ENCODE data around the gene ATG101. TPM values are rescaled to one million over a fixed set of nuclear protein-coding genes. Genes with fewer than 3 reads are reported as not detected.

Gene ATG101, protein sequence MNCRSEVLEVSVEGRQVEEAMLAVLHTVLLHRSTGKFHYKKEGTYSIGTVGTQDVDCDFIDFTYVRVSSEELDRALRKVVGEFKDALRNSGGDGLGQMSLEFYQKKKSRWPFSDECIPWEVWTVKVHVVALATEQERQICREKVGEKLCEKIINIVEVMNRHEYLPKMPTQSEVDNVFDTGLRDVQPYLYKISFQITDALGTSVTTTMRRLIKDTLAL
- 53.9 and 55.6 TPM in 2 replicates for polyA plus RNA-seq
- 32.5 and 40.2 TPM in 2 replicates for polyA minus RNA-seq

DNA sequence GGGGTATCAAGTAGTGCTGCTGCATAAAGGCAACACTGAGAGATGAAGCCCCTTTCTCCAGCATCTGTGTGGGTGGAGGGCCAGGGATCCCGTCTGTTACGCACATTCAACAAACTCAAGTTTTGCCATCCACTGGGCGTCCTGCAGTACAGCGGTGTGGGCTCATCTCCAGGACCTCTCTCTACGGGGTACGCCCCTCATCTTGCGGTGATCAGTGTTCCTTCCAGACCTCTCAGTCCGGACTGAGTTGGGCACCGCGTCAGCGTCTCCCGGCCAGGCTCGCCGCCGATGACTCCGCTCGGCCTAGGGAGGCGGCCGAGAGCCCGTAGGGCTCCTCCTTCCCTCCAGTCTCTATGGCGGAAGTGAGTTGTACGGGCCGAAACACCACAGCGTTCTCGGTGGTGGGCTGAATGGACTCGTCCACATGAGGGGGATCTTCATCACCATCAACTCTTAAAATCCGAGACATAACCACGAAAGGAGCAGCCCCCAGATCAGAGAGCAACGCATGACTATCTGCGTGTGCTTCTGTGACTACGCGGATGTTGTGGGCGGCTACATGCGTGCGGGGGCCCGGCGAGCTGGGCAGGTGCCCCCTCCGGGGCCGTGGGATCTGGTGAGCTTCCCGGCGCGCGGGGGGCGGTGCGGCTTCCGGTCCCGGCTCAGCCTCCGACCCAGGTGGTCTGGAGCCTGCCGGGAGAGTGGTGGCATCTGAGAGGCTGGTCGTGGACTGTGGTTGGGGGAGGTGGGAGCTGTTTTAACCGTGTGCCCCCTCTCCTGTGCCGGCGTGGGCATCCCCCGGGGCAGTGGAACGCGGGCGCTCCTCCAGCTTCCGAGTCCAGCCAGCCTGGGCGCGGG lies at the start of gene ATG101:
Gene ATG101 (plus strand): TSS at position 652 of the 858 bp plus-strand sequence. CDS start 3,673 bp downstream, outside the sequence.
- no peaks in the 10 kb centered on the region for H3K27me3 ChIP-seq (ENCODE audit: insufficient read depth, low read depth, low read length)
- H2AFZ ChIP-seq (ENCODE audit: low read depth, low read length) = peak within 1 kb of the TSS; percentile 67
- H3F3A ChIP-seq (ENCODE audit: insufficient read depth, low read length, poor library complexity, severe bottlenecking) = peaks cover 4% of the 10 kb centered on the region
- no peaks in the 10 kb centered on the region for H3K36me3 ChIP-seq (ENCODE audit: insufficient read depth, low read length)
- peak within 1 kb of the TSS; percentile 93 for H3K4me3 ChIP-seq (ENCODE audit: low read length)
- H3K9ac ChIP-seq (ENCODE audit: low read length) = peak within 1 kb of the TSS; percentile 80
- H3K9me2 ChIP-seq (ENCODE audit: insufficient read depth, low read length) = no peaks in the 10 kb centered on the region
- peaks cover 24% of the 10 kb centered on the region for H3K79me2 ChIP-seq (replicated peaks; ENCODE audit: insufficient read depth, low read length)
- TF ChIP-seq SMC3 (conservative IDR thresholded peaks at IDR 0.05; ENCODE audit: poor library complexity) = peak; percentile 51
- peak; percentile 80 for TF ChIP-seq EP300 (conservative IDR thresholded peaks at IDR 0.05; ENCODE audit: poor library complexity, severe bottlenecking)
- TF ChIP-seq, protein P1, sequence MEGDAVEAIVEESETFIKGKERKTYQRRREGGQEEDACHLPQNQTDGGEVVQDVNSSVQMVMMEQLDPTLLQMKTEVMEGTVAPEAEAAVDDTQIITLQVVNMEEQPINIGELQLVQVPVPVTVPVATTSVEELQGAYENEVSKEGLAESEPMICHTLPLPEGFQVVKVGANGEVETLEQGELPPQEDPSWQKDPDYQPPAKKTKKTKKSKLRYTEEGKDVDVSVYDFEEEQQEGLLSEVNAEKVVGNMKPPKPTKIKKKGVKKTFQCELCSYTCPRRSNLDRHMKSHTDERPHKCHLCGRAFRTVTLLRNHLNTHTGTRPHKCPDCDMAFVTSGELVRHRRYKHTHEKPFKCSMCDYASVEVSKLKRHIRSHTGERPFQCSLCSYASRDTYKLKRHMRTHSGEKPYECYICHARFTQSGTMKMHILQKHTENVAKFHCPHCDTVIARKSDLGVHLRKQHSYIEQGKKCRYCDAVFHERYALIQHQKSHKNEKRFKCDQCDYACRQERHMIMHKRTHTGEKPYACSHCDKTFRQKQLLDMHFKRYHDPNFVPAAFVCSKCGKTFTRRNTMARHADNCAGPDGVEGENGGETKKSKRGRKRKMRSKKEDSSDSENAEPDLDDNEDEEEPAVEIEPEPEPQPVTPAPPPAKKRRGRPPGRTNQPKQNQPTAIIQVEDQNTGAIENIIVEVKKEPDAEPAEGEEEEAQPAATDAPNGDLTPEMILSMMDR (IDR thresholded peaks at IDR 0.05; ENCODE audit: poor library complexity, severe bottlenecking) = peak; percentile 98
- peak; percentile 88 for TF ChIP-seq POLR2AphosphoS5 (IDR thresholded peaks at IDR 0.05)
- TF ChIP-seq MXI1 (conservative IDR thresholded peaks at IDR 0.05; ENCODE audit: poor library complexity, severe bottlenecking) = peak; percentile 91
- no peak for TF ChIP-seq EZH2 (IDR thresholded peaks at IDR 0.05; ENCODE audit: borderline replicate concordance, insufficient read depth, low read length, poor library complexity, severe bottlenecking)
- TF ChIP-seq, protein P2, sequence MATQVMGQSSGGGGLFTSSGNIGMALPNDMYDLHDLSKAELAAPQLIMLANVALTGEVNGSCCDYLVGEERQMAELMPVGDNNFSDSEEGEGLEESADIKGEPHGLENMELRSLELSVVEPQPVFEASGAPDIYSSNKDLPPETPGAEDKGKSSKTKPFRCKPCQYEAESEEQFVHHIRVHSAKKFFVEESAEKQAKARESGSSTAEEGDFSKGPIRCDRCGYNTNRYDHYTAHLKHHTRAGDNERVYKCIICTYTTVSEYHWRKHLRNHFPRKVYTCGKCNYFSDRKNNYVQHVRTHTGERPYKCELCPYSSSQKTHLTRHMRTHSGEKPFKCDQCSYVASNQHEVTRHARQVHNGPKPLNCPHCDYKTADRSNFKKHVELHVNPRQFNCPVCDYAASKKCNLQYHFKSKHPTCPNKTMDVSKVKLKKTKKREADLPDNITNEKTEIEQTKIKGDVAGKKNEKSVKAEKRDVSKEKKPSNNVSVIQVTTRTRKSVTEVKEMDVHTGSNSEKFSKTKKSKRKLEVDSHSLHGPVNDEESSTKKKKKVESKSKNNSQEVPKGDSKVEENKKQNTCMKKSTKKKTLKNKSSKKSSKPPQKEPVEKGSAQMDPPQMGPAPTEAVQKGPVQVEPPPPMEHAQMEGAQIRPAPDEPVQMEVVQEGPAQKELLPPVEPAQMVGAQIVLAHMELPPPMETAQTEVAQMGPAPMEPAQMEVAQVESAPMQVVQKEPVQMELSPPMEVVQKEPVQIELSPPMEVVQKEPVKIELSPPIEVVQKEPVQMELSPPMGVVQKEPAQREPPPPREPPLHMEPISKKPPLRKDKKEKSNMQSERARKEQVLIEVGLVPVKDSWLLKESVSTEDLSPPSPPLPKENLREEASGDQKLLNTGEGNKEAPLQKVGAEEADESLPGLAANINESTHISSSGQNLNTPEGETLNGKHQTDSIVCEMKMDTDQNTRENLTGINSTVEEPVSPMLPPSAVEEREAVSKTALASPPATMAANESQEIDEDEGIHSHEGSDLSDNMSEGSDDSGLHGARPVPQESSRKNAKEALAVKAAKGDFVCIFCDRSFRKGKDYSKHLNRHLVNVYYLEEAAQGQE (IDR thresholded peaks at IDR 0.05; ENCODE audit: borderline replicate concordance) = peak; percentile 19
- TF ChIP-seq RAD21 (conservative IDR thresholded peaks at IDR 0.05) = peak; percentile 21
- TF ChIP-seq TAF1 (IDR thresholded peaks at IDR 0.05; ENCODE audit: low read depth) = no peak
- no peaks in the 10 kb centered on the region for H3K9me3 ChIP-seq (ENCODE audit: low read length)
- peak within 1 kb of the TSS; percentile 79 for H3K27ac ChIP-seq (ENCODE audit: low read length)
- H3K4me2 ChIP-seq (ENCODE audit: low read length) = peak within 1 kb of the TSS; percentile 56
- no peaks in the 10 kb centered on the region for H4K20me1 ChIP-seq (ENCODE audit: insufficient read depth)

DNA sequence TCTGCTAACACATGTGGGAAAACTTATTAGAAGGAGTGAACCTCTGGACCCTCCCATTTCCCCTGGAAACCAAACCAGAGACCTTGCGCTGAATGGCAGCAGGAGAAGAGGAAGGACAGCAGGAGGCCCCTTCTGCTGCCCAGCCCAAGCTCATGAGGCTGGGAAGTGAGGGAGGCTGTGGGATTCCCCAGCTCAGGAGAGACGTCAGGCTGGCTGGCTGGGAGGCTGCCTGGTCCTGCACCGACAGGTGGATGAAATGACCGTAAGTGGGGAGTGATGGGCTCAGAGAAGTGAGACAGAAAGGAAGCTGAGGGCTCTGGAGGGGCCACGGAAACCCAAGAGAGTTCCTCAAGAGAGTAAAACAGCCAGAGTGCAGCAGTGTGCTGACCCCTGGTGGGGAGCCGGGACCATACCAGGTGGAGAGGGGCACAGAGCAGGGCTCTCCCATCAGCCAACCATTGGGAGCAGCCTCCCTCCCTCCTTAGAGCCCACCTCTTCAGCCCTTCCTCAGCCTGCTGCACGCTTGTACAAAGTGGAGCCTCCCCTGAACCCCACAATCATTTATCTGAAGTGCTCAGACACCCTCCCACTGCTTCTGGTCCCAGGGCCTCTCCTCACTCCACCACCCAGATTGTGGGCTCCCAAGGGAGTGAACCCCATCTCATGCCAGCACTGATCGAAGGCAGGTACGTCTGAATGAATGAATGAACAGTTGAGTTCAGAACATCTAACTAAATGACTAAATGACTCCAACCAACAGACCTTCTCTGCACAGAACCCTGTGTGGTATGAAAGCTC lies 49.0 kb upstream of the ATG101 start:
- Histone ChIP-seq H3K79me2 (replicated peaks; ENCODE audit: insufficient read depth, low read length) (no peaks in the 10 kb centered on the region), H3K27ac (ENCODE audit: low read length) (no peak overlapping the region), H3K27me3 (ENCODE audit: insufficient read depth, low read depth, low read length) (peaks cover 17% of the 10 kb centered on the region), H3K4me2 (ENCODE audit: low read length) (no peak overlapping the region), H3K36me3 (ENCODE audit: insufficient read depth, low read length) (no peaks in the 10 kb centered on the region), H2AFZ (ENCODE audit: low read depth, low read length) (no peak overlapping the region), H3F3A (ENCODE audit: insufficient read depth, low read length, poor library complexity, severe bottlenecking) (no peaks in the 10 kb centered on the region), H3K9me2 (ENCODE audit: insufficient read depth, low read length) (no peaks in the 10 kb centered on the region), H3K9ac (ENCODE audit: low read length) (no peak overlapping the region), H4K20me1 (ENCODE audit: insufficient read depth) (no peaks in the 10 kb centered on the region), H3K9me3 (ENCODE audit: low read length) (no peaks in the 10 kb centered on the region), H3K4me3 (ENCODE audit: low read length) (no peak overlapping the region)
- TF ChIP-seq POLR2AphosphoS5 (IDR thresholded peaks at IDR 0.05) (no peak), MXI1 (conservative IDR thresholded peaks at IDR 0.05; ENCODE audit: poor library complexity, severe bottlenecking) (no peak), RAD21 (conservative IDR thresholded peaks at IDR 0.05) (peak; percentile 17), SMC3 (conservative IDR thresholded peaks at IDR 0.05; ENCODE audit: poor library complexity) (no peak), TAF1 (IDR thresholded peaks at IDR 0.05; ENCODE audit: low read depth) (no peak), EP300 (conservative IDR thresholded peaks at IDR 0.05; ENCODE audit: poor library complexity, severe bottlenecking) (no peak), EZH2 (IDR thresholded peaks at IDR 0.05; ENCODE audit: borderline replicate concordance, insufficient read depth, low read length, poor library complexity, severe bottlenecking) (no peak)
- TF ChIP-seq, protein P2 (IDR thresholded peaks at IDR 0.05; ENCODE audit: borderline replicate concordance) = no peak
- TF ChIP-seq, protein P1 (IDR thresholded peaks at IDR 0.05; ENCODE audit: poor library complexity, severe bottlenecking) = peak; percentile 39

Measured in neural cell (in vitro differentiated cells).